ENCODE measurements around the gene NACAD. TPM values are rescaled to one million over a fixed set of nuclear protein-coding genes. Genes with fewer than 3 reads are reported as not detected.

The NACAD gene
- polyA plus RNA-seq, 6 donors from 2014 or later = not detected

- H3K27ac Mint-ChIP-seq = peak overlapping the region in 3 of 6 donors; percentile 58 to 78 (median 65)
Measured at GRCh38 chr7:45080958-45081669, 7.7 kb downstream of the NACAD start.

GRCh38 chr7:45080265-45080957 lies 8.4 kb downstream of the NACAD start:
- H3K36me3 Mint-ChIP-seq = peaks cover 0 to 4% of the 10 kb centered on the region in 2 donors
- no peak overlapping the region for H3K4me3 Mint-ChIP-seq
- H3K27ac Mint-ChIP-seq = peak overlapping the region in 5 of 6 donors; percentile 9 to 86 (median 65)
- no peaks in the 10 kb centered on the region for H3K9me3 Mint-ChIP-seq
- ATAC-seq (ENCODE audit: low read depth in 2 of 2) (no peak), DNase-seq (no peak)
- H3K27me3 Mint-ChIP-seq = no peaks in the 10 kb centered on the region
- peaks cover 4 to 22% (median 19%) of the 10 kb centered on the region in 3 donors for H3K4me1 Mint-ChIP-seq

More at GRCh38 chr7:45080958-45081669, 7.7 kb downstream of the NACAD start:
- Mint-ChIP-seq H3K9me3 (no peaks in the 10 kb centered on the region), H3K27me3 (no peaks in the 10 kb centered on the region), H3K4me1 (peaks cover 4 to 21% (median 19%) of the 10 kb centered on the region in 3 donors), H3K4me3 (no peak overlapping the region), H3K36me3 (no peaks in the 10 kb centered on the region)
- DNase-seq (no peak), ATAC-seq (ENCODE audit: low read depth in 2 of 2) (no peak)

GRCh38 chr7:45078125-45078681 lies 10.6 kb downstream of the NACAD start:
- peaks cover 4 to 27% (median 21%) of the 10 kb centered on the region in 3 donors for H3K4me1 Mint-ChIP-seq

GRCh38 chr7:45077579-45077978 lies 11.2 kb downstream of the NACAD start:
- ATAC-seq (ENCODE audit: low read depth in 2 of 2) = no peak
- Mint-ChIP-seq H3K27ac (peak overlapping the region in 3 of 6 donors; percentile 42 to 58 (median 49)), H3K4me3 (no peak overlapping the region), H3K4me1 (peaks cover 4 to 31% (median 27%) of the 10 kb centered on the region in 3 donors), H3K36me3 (peaks cover 0 to 28% of the 10 kb centered on the region in 2 donors), H3K27me3 (no peaks in the 10 kb centered on the region), H3K9me3 (no peaks in the 10 kb centered on the region)
- DNase-seq = no peak

More at GRCh38 chr7:45078125-45078681, 10.6 kb downstream of the NACAD start:
- Mint-ChIP-seq H3K4me3 (no peak overlapping the region), H3K36me3 (peaks cover 0 to 21% of the 10 kb centered on the region in 2 donors), H3K27me3 (no peaks in the 10 kb centered on the region), H3K9me3 (no peaks in the 10 kb centered on the region), H3K27ac (peak overlapping the region in 3 of 6 donors; percentile 30 to 85 (median 58))
- DNase-seq (no peak), ATAC-seq (ENCODE audit: low read depth in 2 of 2) (no peak)

- Mint-ChIP-seq H3K4me1 (peaks cover 4 to 31% (median 28%) of the 10 kb centered on the region in 3 donors), H3K27ac (no peak overlapping the region)
Measured at GRCh38 chr7:45076946-45077345, 11.8 kb downstream of the NACAD start.

GRCh38 chr7:45075871-45076796 lies 12.6 kb downstream of the NACAD start:
- Mint-ChIP-seq H3K27me3 (no peaks in the 10 kb centered on the region), H3K27ac (no peak overlapping the region), H3K4me1 (peaks cover 4 to 31% (median 28%) of the 10 kb centered on the region in 3 donors), H3K9me3 (no peaks in the 10 kb centered on the region), H3K36me3 (peaks cover 0 to 36% of the 10 kb centered on the region in 2 donors), H3K4me3 (no peak overlapping the region)
- ATAC-seq (ENCODE audit: low read depth in 2 of 2) (no peak), DNase-seq (no peak)

More at GRCh38 chr7:45076946-45077345, 11.8 kb downstream of the NACAD start:
- H3K9me3 Mint-ChIP-seq = no peaks in the 10 kb centered on the region
- ATAC-seq (ENCODE audit: low read depth in 2 of 2) (no peak), DNase-seq (no peak)
- peaks cover 0 to 32% of the 10 kb centered on the region in 2 donors for H3K36me3 Mint-ChIP-seq
- H3K4me3 Mint-ChIP-seq = peak overlapping the region in 1 of 8 donors; percentile 15
- H3K27me3 Mint-ChIP-seq = no peaks in the 10 kb centered on the region

GRCh38 chr7:45075355-45075644 lies 13.5 kb downstream of the NACAD start:
- Mint-ChIP-seq H3K9me3 (no peaks in the 10 kb centered on the region), H3K27ac (peak overlapping the region in 2 of 6 donors; percentile 63 to 73), H3K4me3 (no peak overlapping the region), H3K27me3 (no peaks in the 10 kb centered on the region), H3K36me3 (peaks cover 0 to 36% of the 10 kb centered on the region in 2 donors), H3K4me1 (peaks cover 4 to 31% (median 28%) of the 10 kb centered on the region in 3 donors)
- no peak for ATAC-seq (ENCODE audit: low read depth in 2 of 2)
- no peak for DNase-seq

- no peaks in the 10 kb centered on the region for H3K27me3 Mint-ChIP-seq
- H3K9me3 Mint-ChIP-seq = no peaks in the 10 kb centered on the region
- ATAC-seq (ENCODE audit: low read depth in 2 of 2) (no peak), DNase-seq (no peak)
- H3K4me1 Mint-ChIP-seq = peaks cover 4 to 26% (median 26%) of the 10 kb centered on the region in 3 donors
- H3K4me3 Mint-ChIP-seq = peak overlapping the region in 1 of 8 donors; percentile 47
- H3K27ac Mint-ChIP-seq = peak overlapping the region in 2 of 6 donors; percentile 63 to 73
- peaks cover 0 to 36% of the 10 kb centered on the region in 2 donors for H3K36me3 Mint-ChIP-seq
Measured at GRCh38 chr7:45074528-45075354, 14.0 kb downstream of the NACAD start.

GRCh38 chr7:45073786-45074527 lies 14.8 kb downstream of the NACAD start:
- no peak for DNase-seq
- H3K9me3 Mint-ChIP-seq = no peaks in the 10 kb centered on the region
- H3K4me1 Mint-ChIP-seq = peaks cover 4 to 23% (median 19%) of the 10 kb centered on the region in 3 donors
- no peak overlapping the region for H3K27ac Mint-ChIP-seq
- H3K36me3 Mint-ChIP-seq = peaks cover 0 to 37% of the 10 kb centered on the region in 2 donors
- ATAC-seq (ENCODE audit: low read depth in 2 of 2) = no peak
- no peak overlapping the region for H3K4me3 Mint-ChIP-seq
- H3K27me3 Mint-ChIP-seq = no peaks in the 10 kb centered on the region

GRCh38 chr7:45073031-45073785 lies 15.6 kb downstream of the NACAD start:
- no peak for ATAC-seq (ENCODE audit: low read depth in 2 of 2)
- no peak for DNase-seq
- Mint-ChIP-seq H3K4me3 (peak overlapping the region in 1 of 8 donors; percentile 61), H3K4me1 (peaks cover 10 to 23% (median 20%) of the 10 kb centered on the region in 3 donors), H3K9me3 (no peaks in the 10 kb centered on the region), H3K27me3 (no peaks in the 10 kb centered on the region), H3K36me3 (peaks cover 0 to 45% of the 10 kb centered on the region in 2 donors), H3K27ac (peak overlapping the region in 3 of 6 donors; percentile 24 to 94 (median 82))
